Stomach (tissue), 4 donors: Measurements from ENCODE around the gene DPYSL5.

Experiments used
- CTCF ChIP-seq, 7 experiments: fragments of 450-650 bp in 4 of 7; fragments of 200-600 bp in 3 of 7; sonication (generic) in 3 of 7; IDR thresholded peaks; one replicate each; pipeline ENCODE4 v1.5.1; 2016 to 2019; ENCODE audit warnings: antibody characterized with exemption in 7 of 7, control low read depth in 2 of 7, mild to moderate bottlenecking in 1 of 7
- POLR2AphosphoS5 ChIP-seq, 3 donors: sonication (generic); formaldehyde crosslinking; IDR thresholded peaks; one replicate each; pipeline ENCODE4 v1.6.1; 2016; ENCODE audit warnings: antibody characterized with exemption in 3 of 3

GRCh38 chr2:26952374-26952773 is 104.4 kb downstream of the DPYSL5 start:
- TF ChIP-seq CTCF (IDR thresholded peaks at IDR 0.05), result no peak
- TF ChIP-seq POLR2AphosphoS5 (IDR thresholded peaks at IDR 0.05), result no peak
